Measurements from ENCODE around the gene UGT2A1.

Gene UGT2A1

GRCh38 chr4:69649629-69650028 lies 3.4 kb downstream of the UGT2A1 start:
- no peak overlapping the region for H3K4me3 ChIP-seq (ENCODE audit: low read depth in 1 of 2, low read length in 2 of 2)
- no peaks in the 10 kb centered on the region for H3K9me3 ChIP-seq (ENCODE audit: low read length)
- H3K27me3 ChIP-seq (ENCODE audit: control insufficient read depth in 1 of 2, insufficient read depth in 2 of 2, low read length in 2 of 2) = no peaks in the 10 kb centered on the region
- no peaks in the 10 kb centered on the region for H3K4me1 ChIP-seq (ENCODE audit: insufficient read depth, low read length)
- no peaks in the 10 kb centered on the region for H3K36me3 ChIP-seq (ENCODE audit: insufficient read depth, low read length)
- no peak overlapping the region for H3K27ac ChIP-seq (ENCODE audit: low read depth, low read length)
- no peak overlapping the region for H3K9ac ChIP-seq (ENCODE audit: low read length)

- no peaks in the 10 kb centered on the region for H3K4me1 ChIP-seq (ENCODE audit: insufficient read depth, low read length)
- no peak overlapping the region for H3K4me3 ChIP-seq (ENCODE audit: low read depth in 1 of 2, low read length in 2 of 2)
- H3K27ac ChIP-seq (ENCODE audit: low read depth, low read length) = no peak overlapping the region
- H3K9ac ChIP-seq (ENCODE audit: low read length) = no peak overlapping the region
- H3K9me3 ChIP-seq (ENCODE audit: low read length) = no peaks in the 10 kb centered on the region
- no peaks in the 10 kb centered on the region for H3K27me3 ChIP-seq (ENCODE audit: control insufficient read depth in 1 of 2, insufficient read depth in 2 of 2, low read length in 2 of 2)
- no peaks in the 10 kb centered on the region for H3K36me3 ChIP-seq (ENCODE audit: insufficient read depth, low read length)
Observed at GRCh38 chr4:69649207-69649606, 3.8 kb downstream of the UGT2A1 start.

GRCh38 chr4:69642961-69643360 lies 10.1 kb downstream of the UGT2A1 start:
- no peak overlapping the region for H3K4me3 ChIP-seq (ENCODE audit: low read depth in 1 of 2, low read length in 2 of 2)

GRCh38 chr4:69640289-69640688 lies 12.8 kb downstream of the UGT2A1 start:
- Histone ChIP-seq H3K4me1 (ENCODE audit: insufficient read depth, low read length) (no peaks in the 10 kb centered on the region), H3K9me3 (ENCODE audit: low read length) (no peaks in the 10 kb centered on the region), H3K4me3 (ENCODE audit: low read depth in 1 of 2, low read length in 2 of 2) (no peak overlapping the region), H3K36me3 (ENCODE audit: insufficient read depth, low read length) (no peaks in the 10 kb centered on the region), H3K27ac (ENCODE audit: low read depth, low read length) (no peak overlapping the region), H3K27me3 (ENCODE audit: control insufficient read depth in 1 of 2, insufficient read depth in 2 of 2, low read length in 2 of 2) (no peaks in the 10 kb centered on the region), H3K9ac (ENCODE audit: low read length) (no peak overlapping the region)

More at GRCh38 chr4:69642961-69643360, 10.1 kb downstream of the UGT2A1 start:
- Histone ChIP-seq H3K36me3 (ENCODE audit: insufficient read depth, low read length) (no peaks in the 10 kb centered on the region), H3K9me3 (ENCODE audit: low read length) (no peaks in the 10 kb centered on the region), H3K9ac (ENCODE audit: low read length) (no peak overlapping the region), H3K27ac (ENCODE audit: low read depth, low read length) (no peak overlapping the region), H3K27me3 (ENCODE audit: control insufficient read depth in 1 of 2, insufficient read depth in 2 of 2, low read length in 2 of 2) (no peaks in the 10 kb centered on the region), H3K4me1 (ENCODE audit: insufficient read depth, low read length) (no peaks in the 10 kb centered on the region)

GRCh38 chr4:69639542-69639941 lies 13.5 kb downstream of the UGT2A1 start, which contains the start of gene UGT2A2:
Gene UGT2A2 (minus strand): TSS chr4:69639642. CDS start chr4:69639640, 2 bp downstream.
- Histone ChIP-seq H3K36me3 (ENCODE audit: insufficient read depth, low read length) (no peaks in the 10 kb centered on the region), H3K9me3 (ENCODE audit: low read length) (no peaks in the 10 kb centered on the region), H3K4me1 (ENCODE audit: insufficient read depth, low read length) (no peaks in the 10 kb centered on the region), H3K4me3 (ENCODE audit: low read depth in 1 of 2, low read length in 2 of 2) (no peak within 1 kb of the TSS), H3K9ac (ENCODE audit: low read length) (no peak within 1 kb of the TSS), H3K27me3 (ENCODE audit: control insufficient read depth in 1 of 2, insufficient read depth in 2 of 2, low read length in 2 of 2) (no peaks in the 10 kb centered on the region), H3K27ac (ENCODE audit: low read depth, low read length) (no peak within 1 kb of the TSS)

GRCh38 chr4:69617083-69617694 lies 35.9 kb downstream of the UGT2A1 start:
- Histone ChIP-seq H3K4me1 (ENCODE audit: insufficient read depth, low read length) (no peaks in the 10 kb centered on the region), H3K36me3 (ENCODE audit: insufficient read depth, low read length) (no peaks in the 10 kb centered on the region), H3K27ac (ENCODE audit: low read depth, low read length) (no peak overlapping the region), H3K9ac (ENCODE audit: low read length) (no peak overlapping the region), H3K27me3 (ENCODE audit: control insufficient read depth in 1 of 2, insufficient read depth in 2 of 2, low read length in 2 of 2) (no peaks in the 10 kb centered on the region), H3K4me3 (ENCODE audit: low read depth in 1 of 2, low read length in 2 of 2) (no peak overlapping the region), H3K9me3 (ENCODE audit: low read length) (no peaks in the 10 kb centered on the region)

- no peaks in the 10 kb centered on the region for H3K36me3 ChIP-seq (ENCODE audit: insufficient read depth, low read length)
- H3K27ac ChIP-seq (ENCODE audit: low read depth, low read length) = no peak overlapping the region
- H3K9ac ChIP-seq (ENCODE audit: low read length) = no peak overlapping the region
- H3K9me3 ChIP-seq (ENCODE audit: low read length) = no peaks in the 10 kb centered on the region
- no peaks in the 10 kb centered on the region for H3K27me3 ChIP-seq (ENCODE audit: control insufficient read depth in 1 of 2, insufficient read depth in 2 of 2, low read length in 2 of 2)
- H3K4me3 ChIP-seq (ENCODE audit: low read depth in 1 of 2, low read length in 2 of 2) = no peak overlapping the region
- H3K4me1 ChIP-seq (ENCODE audit: insufficient read depth, low read length) = no peaks in the 10 kb centered on the region
Observed at GRCh38 chr4:69610484-69610883, 42.6 kb downstream of the UGT2A1 start.

GRCh38 chr4:69601065-69601464 lies 52.0 kb downstream of the UGT2A1 start:
- no peak overlapping the region for H3K4me3 ChIP-seq (ENCODE audit: low read depth in 1 of 2, low read length in 2 of 2)
- H3K9me3 ChIP-seq (ENCODE audit: low read length) = no peaks in the 10 kb centered on the region
- no peak overlapping the region for H3K27ac ChIP-seq (ENCODE audit: low read depth, low read length)
- H3K9ac ChIP-seq (ENCODE audit: low read length) = no peak overlapping the region
- no peaks in the 10 kb centered on the region for H3K36me3 ChIP-seq (ENCODE audit: insufficient read depth, low read length)
- no peaks in the 10 kb centered on the region for H3K27me3 ChIP-seq (ENCODE audit: control insufficient read depth in 1 of 2, insufficient read depth in 2 of 2, low read length in 2 of 2)
- no peaks in the 10 kb centered on the region for H3K4me1 ChIP-seq (ENCODE audit: insufficient read depth, low read length)

GRCh38 chr4:69600013-69600412 lies 53.0 kb downstream of the UGT2A1 start:
- H3K36me3 ChIP-seq (ENCODE audit: insufficient read depth, low read length) = no peaks in the 10 kb centered on the region

GRCh38 chr4:69594382-69594781 lies 58.7 kb downstream of the UGT2A1 start:
- Histone ChIP-seq H3K36me3 (ENCODE audit: insufficient read depth, low read length) (no peaks in the 10 kb centered on the region), H3K27ac (ENCODE audit: low read depth, low read length) (no peak overlapping the region), H3K4me3 (ENCODE audit: low read depth in 1 of 2, low read length in 2 of 2) (no peak overlapping the region), H3K9me3 (ENCODE audit: low read length) (no peaks in the 10 kb centered on the region), H3K9ac (ENCODE audit: low read length) (no peak overlapping the region), H3K27me3 (ENCODE audit: control insufficient read depth in 1 of 2, insufficient read depth in 2 of 2, low read length in 2 of 2) (no peaks in the 10 kb centered on the region), H3K4me1 (ENCODE audit: insufficient read depth, low read length) (no peaks in the 10 kb centered on the region)

More at GRCh38 chr4:69600013-69600412, 53.0 kb downstream of the UGT2A1 start:
- Histone ChIP-seq H3K9ac (ENCODE audit: low read length) (no peak overlapping the region), H3K27ac (ENCODE audit: low read depth, low read length) (no peak overlapping the region), H3K27me3 (ENCODE audit: control insufficient read depth in 1 of 2, insufficient read depth in 2 of 2, low read length in 2 of 2) (no peaks in the 10 kb centered on the region), H3K9me3 (ENCODE audit: low read length) (no peaks in the 10 kb centered on the region), H3K4me1 (ENCODE audit: insufficient read depth, low read length) (no peaks in the 10 kb centered on the region), H3K4me3 (ENCODE audit: low read depth in 1 of 2, low read length in 2 of 2) (no peak overlapping the region)

GRCh38 chr4:69591364-69591763 lies 61.7 kb downstream of the UGT2A1 start:
- no peaks in the 10 kb centered on the region for H3K27me3 ChIP-seq (ENCODE audit: control insufficient read depth in 1 of 2, insufficient read depth in 2 of 2, low read length in 2 of 2)
- no peak overlapping the region for H3K4me3 ChIP-seq (ENCODE audit: low read depth in 1 of 2, low read length in 2 of 2)
- H3K36me3 ChIP-seq (ENCODE audit: insufficient read depth, low read length) = no peaks in the 10 kb centered on the region
- H3K9me3 ChIP-seq (ENCODE audit: low read length) = no peaks in the 10 kb centered on the region
- H3K4me1 ChIP-seq (ENCODE audit: insufficient read depth, low read length) = no peaks in the 10 kb centered on the region
- no peak overlapping the region for H3K9ac ChIP-seq (ENCODE audit: low read length)
- no peak overlapping the region for H3K27ac ChIP-seq (ENCODE audit: low read depth, low read length)

- H3K27ac ChIP-seq (ENCODE audit: low read depth, low read length) = no peak overlapping the region
- H3K9me3 ChIP-seq (ENCODE audit: low read length) = no peaks in the 10 kb centered on the region
- no peaks in the 10 kb centered on the region for H3K36me3 ChIP-seq (ENCODE audit: insufficient read depth, low read length)
- H3K27me3 ChIP-seq (ENCODE audit: control insufficient read depth in 1 of 2, insufficient read depth in 2 of 2, low read length in 2 of 2) = no peaks in the 10 kb centered on the region
- no peaks in the 10 kb centered on the region for H3K4me1 ChIP-seq (ENCODE audit: insufficient read depth, low read length)
- H3K9ac ChIP-seq (ENCODE audit: low read length) = no peak overlapping the region
- H3K4me3 ChIP-seq (ENCODE audit: low read depth in 1 of 2, low read length in 2 of 2) = no peak overlapping the region
Observed at GRCh38 chr4:69589884-69590283, 63.2 kb downstream of the UGT2A1 start.
